Smooth muscle cell (in vitro differentiated cells): ENCODE measurements around the gene TSPAN12. TPM values are rescaled to one million over a fixed set of nuclear protein-coding genes. Genes with fewer than 3 reads are reported as not detected.

ENCODE experiments used
- DNase-seq: peaks from one replicate; lab custom pipeline; 2025; ENCODE audit not compliant: unreplicated experiment; lab: John Stamatoyannopoulos, UW
- H2AFZ ChIP-seq: fragments of 200-600 bp; sonication (generic); 2 replicates; pipeline ENCODE4 v1.6.0; 2016; ENCODE audit warnings: antibody characterized with exemption, low read depth, mild to moderate bottlenecking
- H3F3A ChIP-seq: fragments of 200-600 bp; sonication (generic); 2 replicates; pipeline ENCODE4 v1.6.0; 2017; ENCODE audit warnings: antibody characterized with exemption, low read depth
- H3K27ac ChIP-seq: fragments of 200-600 bp; sonication (generic); 2 replicates; pipeline ENCODE4 v1.5.1; 2016; ENCODE audit warnings: low read depth, mild to moderate bottlenecking
- H3K27me3 ChIP-seq: fragments of 200-600 bp; sonication (generic); 2 replicates; pipeline ENCODE4 v1.6.1; 2016; ENCODE audit warnings: low read depth, mild to moderate bottlenecking
- H3K36me3 ChIP-seq: fragments of 200-600 bp; sonication (generic); 2 replicates; pipeline ENCODE4 v1.5.1; 2016; ENCODE audit warnings: low read depth
- H3K4me1 ChIP-seq: fragments of 200-600 bp; sonication (generic); 2 replicates; pipeline ENCODE4 v1.5.1; 2016; ENCODE audit warnings: low read depth
- H3K4me2 ChIP-seq: fragments of 200-600 bp; sonication (generic); 2 replicates; pipeline ENCODE4 v1.6.0; 2016; ENCODE audit warnings: mild to moderate bottlenecking
- H3K4me3 ChIP-seq: fragments of 200-600 bp; sonication (generic); 2 replicates; pipeline ENCODE4 v1.5.1; 2016; ENCODE audit warnings: mild to moderate bottlenecking
- H3K79me2 ChIP-seq: fragments of 200-600 bp; sonication (generic); 2 replicates; pipeline ENCODE4 v1.6.0; 2016; ENCODE audit warnings: low read depth, mild to moderate bottlenecking
- H3K9ac ChIP-seq: fragments of 200-600 bp; sonication (generic); 2 replicates; pipeline ENCODE4 v1.6.0; 2016; ENCODE audit warnings: low read depth
- H3K9me3 ChIP-seq: fragments of 200-600 bp; sonication (generic); replicated peaks from 2 replicates; pipeline ENCODE4 v1.5.1; 2016; ENCODE audit warnings: low read depth
- H4K20me1 ChIP-seq: fragments of 200-600 bp; sonication (generic); 2 replicates; pipeline ENCODE4 v1.6.0; 2016; ENCODE audit warnings: low read depth
- CTCF ChIP-seq: fragments of 200-600 bp; sonication (generic); IDR thresholded peaks from 2 replicates; pipeline ENCODE4 v1.5.1; 2017; ENCODE audit warnings: borderline replicate concordance, mild to moderate bottlenecking, antibody characterized with exemption; ENCODE audit not compliant: insufficient read depth, poor library complexity, severe bottlenecking
- WGBS: methylation state at CpG from one replicate; pipeline ENCODE4 v1.1.7; 2016; ENCODE audit warnings: low lambda C conversion rate; 5-methylcytosine and 5-hydroxymethylcytosine counted together
- polyA plus RNA-seq: library from polyadenylated mRNA; unstranded; fragments of >200 nt; fragmentation: Nextera tagmentation; extraction: Ambion mirVana; gene quantifications from 2 replicates; pipeline ENCODE4 v1.2.1, GENCODE V29; 2016
- total RNA-seq: library from RNA; depleted of rRNA; stranded (reverse); fragments of >200 nt; gene quantifications from 2 replicates; pipeline ENCODE4 v1.2.3, GENCODE V29; 2014

Gene TSPAN12
- total and polyA plus RNA-seq, 2 experiments from 2014 or later = 3.7 to 5.8 TPM

GRCh38 chr7:120877701-120878100 is 19.8 kb upstream of the TSPAN12 start:
- Histone ChIP-seq H2AFZ (no peak overlapping the region), H3K27me3 (no peaks in the 10 kb centered on the region), H3K9me3 (no peaks in the 10 kb centered on the region), H3K4me1 (peaks cover 12% of the 10 kb centered on the region), H3K4me3 (no peak overlapping the region), H3K79me2 (no peaks in the 10 kb centered on the region), H4K20me1 (no peaks in the 10 kb centered on the region), H3K36me3 (no peaks in the 10 kb centered on the region), H3K9ac (no peak overlapping the region), H3K27ac (no peak overlapping the region), H3K4me2 (no peak overlapping the region), H3F3A (no peaks in the 10 kb centered on the region)
- WGBS = 85% methylated on average over 4 of the region's 4 CpGs
- no peak for TF ChIP-seq CTCF
- DNase-seq = no peak

GRCh38 chr7:120876922-120877321 is 19.0 kb upstream of the TSPAN12 start:
- H3K4me2 ChIP-seq = no peak overlapping the region
- H3K36me3 ChIP-seq = no peaks in the 10 kb centered on the region
- no peak overlapping the region for H3K27ac ChIP-seq
- no peak overlapping the region for H2AFZ ChIP-seq
- H4K20me1 ChIP-seq = no peaks in the 10 kb centered on the region
- no peaks in the 10 kb centered on the region for H3K9me3 ChIP-seq
- no peak for TF ChIP-seq CTCF
- no peak overlapping the region for H3K9ac ChIP-seq
- 77% methylated on average over 2 of the region's 2 CpGs for WGBS
- H3F3A ChIP-seq = no peaks in the 10 kb centered on the region
- H3K4me1 ChIP-seq = peaks cover 16% of the 10 kb centered on the region
- no peaks in the 10 kb centered on the region for H3K79me2 ChIP-seq
- H3K27me3 ChIP-seq = no peaks in the 10 kb centered on the region
- no peak overlapping the region for H3K4me3 ChIP-seq
- no peak for DNase-seq

- 97% methylated on average over 3 of the region's 3 CpGs for WGBS
- DNase-seq = no peak
- H3K9ac ChIP-seq = no peak overlapping the region
- H3K36me3 ChIP-seq = no peaks in the 10 kb centered on the region
- H3K27me3 ChIP-seq = no peaks in the 10 kb centered on the region
- no peak overlapping the region for H3K27ac ChIP-seq
- H3K79me2 ChIP-seq = no peaks in the 10 kb centered on the region
- no peak overlapping the region for H3K4me2 ChIP-seq
- no peak overlapping the region for H3K4me3 ChIP-seq
- H3F3A ChIP-seq = no peaks in the 10 kb centered on the region
- peaks cover 16% of the 10 kb centered on the region for H3K4me1 ChIP-seq
- H3K9me3 ChIP-seq = no peaks in the 10 kb centered on the region
- no peak overlapping the region for H2AFZ ChIP-seq
- no peak for TF ChIP-seq CTCF
- H4K20me1 ChIP-seq = no peaks in the 10 kb centered on the region
Observed at GRCh38 chr7:120874722-120875121, 16.8 kb upstream of the TSPAN12 start.

GRCh38 chr7:120874016-120874415 is 16.1 kb upstream of the TSPAN12 start:
- Histone ChIP-seq H3K27me3 (no peaks in the 10 kb centered on the region), H3K4me3 (no peak overlapping the region), H3K9ac (no peak overlapping the region), H3K27ac (no peak overlapping the region), H3F3A (no peaks in the 10 kb centered on the region), H3K4me1 (peaks cover 16% of the 10 kb centered on the region), H3K4me2 (no peak overlapping the region), H3K36me3 (no peaks in the 10 kb centered on the region), H3K9me3 (no peaks in the 10 kb centered on the region), H2AFZ (no peak overlapping the region), H4K20me1 (no peaks in the 10 kb centered on the region), H3K79me2 (no peaks in the 10 kb centered on the region)
- TF ChIP-seq CTCF = no peak
- 92% methylated on average over 1 of the region's 1 CpG for WGBS
- no peak for DNase-seq
